ENCODE results near the gene SCMH1. TPM values are rescaled to one million over a fixed set of nuclear protein-coding genes. Genes with fewer than 3 reads are reported as not detected.

SCMH1 gene
- total RNA-seq, 1 experiment from 2014 or later, result 25.9 TPM

GRCh38 chr1:40989066-40989465 lies 253.0 kb downstream of the SCMH1 start:
- BruUV-seq (replicated peaks), result no TSS peak
- Mint-ChIP-seq H3K9me3 (ENCODE audit: low read depth, unreplicated experiment) (no peaks in the 10 kb centered on the region), H3K4me3 (ENCODE audit: low read depth, unreplicated experiment) (no peak overlapping the region), H3K36me3 (ENCODE audit: insufficient read depth, unreplicated experiment) (peaks cover 68% of the 10 kb centered on the region), H3K4me1 (ENCODE audit: low read depth, unreplicated experiment) (peaks cover 10% of the 10 kb centered on the region), H3K27me3 (ENCODE audit: unreplicated experiment) (no peaks in the 10 kb centered on the region), H3K27ac (ENCODE audit: unreplicated experiment) (no peak overlapping the region)
- intact Hi-C loops (cut with micrococcal nuclease; ENCODE audit: unreplicated experiment), result loop anchor here (10.0 kb wide), 1 partner anchor 454 kb away; the partner anchor contains the start of gene ZNF684
- DNase-seq, result no peak
- CTCF ChIA-PET, result interaction anchor here (1.1 kb wide), 1 partner anchor 9 kb away, joined by 3 read pairs; no protein-coding TSS in a partner anchor
- TF ChIP-seq, protein P1, sequence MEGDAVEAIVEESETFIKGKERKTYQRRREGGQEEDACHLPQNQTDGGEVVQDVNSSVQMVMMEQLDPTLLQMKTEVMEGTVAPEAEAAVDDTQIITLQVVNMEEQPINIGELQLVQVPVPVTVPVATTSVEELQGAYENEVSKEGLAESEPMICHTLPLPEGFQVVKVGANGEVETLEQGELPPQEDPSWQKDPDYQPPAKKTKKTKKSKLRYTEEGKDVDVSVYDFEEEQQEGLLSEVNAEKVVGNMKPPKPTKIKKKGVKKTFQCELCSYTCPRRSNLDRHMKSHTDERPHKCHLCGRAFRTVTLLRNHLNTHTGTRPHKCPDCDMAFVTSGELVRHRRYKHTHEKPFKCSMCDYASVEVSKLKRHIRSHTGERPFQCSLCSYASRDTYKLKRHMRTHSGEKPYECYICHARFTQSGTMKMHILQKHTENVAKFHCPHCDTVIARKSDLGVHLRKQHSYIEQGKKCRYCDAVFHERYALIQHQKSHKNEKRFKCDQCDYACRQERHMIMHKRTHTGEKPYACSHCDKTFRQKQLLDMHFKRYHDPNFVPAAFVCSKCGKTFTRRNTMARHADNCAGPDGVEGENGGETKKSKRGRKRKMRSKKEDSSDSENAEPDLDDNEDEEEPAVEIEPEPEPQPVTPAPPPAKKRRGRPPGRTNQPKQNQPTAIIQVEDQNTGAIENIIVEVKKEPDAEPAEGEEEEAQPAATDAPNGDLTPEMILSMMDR (IDR thresholded peaks at IDR 0.05; ENCODE audit: unreplicated experiment), result no peak

- no TSS peak for BruUV-seq (replicated peaks)
- DNase-seq, result no peak
- Mint-ChIP-seq H3K9me3 (ENCODE audit: low read depth, unreplicated experiment) (no peaks in the 10 kb centered on the region), H3K4me1 (ENCODE audit: low read depth, unreplicated experiment) (peaks cover 10% of the 10 kb centered on the region), H3K4me3 (ENCODE audit: low read depth, unreplicated experiment) (no peak overlapping the region), H3K27ac (ENCODE audit: unreplicated experiment) (no peak overlapping the region), H3K27me3 (ENCODE audit: unreplicated experiment) (no peaks in the 10 kb centered on the region), H3K36me3 (ENCODE audit: insufficient read depth, unreplicated experiment) (peaks cover 69% of the 10 kb centered on the region)
- CTCF ChIA-PET, result interaction anchor here (1.1 kb wide), 1 partner anchor 8 kb away, joined by 3 read pairs; no protein-coding TSS in a partner anchor
- TF ChIP-seq, protein P1 (IDR thresholded peaks at IDR 0.05; ENCODE audit: unreplicated experiment), result no peak
- intact Hi-C loops (cut with micrococcal nuclease; ENCODE audit: unreplicated experiment), result loop anchor here (10.0 kb wide), 1 partner anchor 453 kb away; the partner anchor contains the start of gene ZNF684
These were observed 253.8 kb downstream of the SCMH1 start for GRCh38 chr1:40988280-40988679.

- CTCF ChIA-PET, result no interaction called here
- intact Hi-C loops (cut with micrococcal nuclease; ENCODE audit: unreplicated experiment), result loop anchor here (10.0 kb wide), 1 partner anchor 453 kb away; the partner anchor contains the start of gene ZNF684
- Mint-ChIP-seq H3K27ac (ENCODE audit: unreplicated experiment) (no peak overlapping the region), H3K4me1 (ENCODE audit: low read depth, unreplicated experiment) (peaks cover 10% of the 10 kb centered on the region), H3K36me3 (ENCODE audit: insufficient read depth, unreplicated experiment) (peaks cover 68% of the 10 kb centered on the region), H3K27me3 (ENCODE audit: unreplicated experiment) (no peaks in the 10 kb centered on the region), H3K9me3 (ENCODE audit: low read depth, unreplicated experiment) (no peaks in the 10 kb centered on the region), H3K4me3 (ENCODE audit: low read depth, unreplicated experiment) (no peak overlapping the region)
- BruUV-seq (replicated peaks), result no TSS peak
- DNase-seq, result no peak
- TF ChIP-seq, protein P1 (IDR thresholded peaks at IDR 0.05; ENCODE audit: unreplicated experiment), result no peak
These were observed 254.4 kb downstream of the SCMH1 start for GRCh38 chr1:40987439-40988276.

GRCh38 chr1:40986956-40987355 lies 255.2 kb downstream of the SCMH1 start:
- TF ChIP-seq, protein P1 (IDR thresholded peaks at IDR 0.05; ENCODE audit: unreplicated experiment), result no peak
- H3K4me1 Mint-ChIP-seq (ENCODE audit: low read depth, unreplicated experiment), result peaks cover 15% of the 10 kb centered on the region
- DNase-seq, result no peak
- CTCF ChIA-PET, result no interaction called here
- H3K27me3 Mint-ChIP-seq (ENCODE audit: unreplicated experiment), result no peaks in the 10 kb centered on the region
- peaks cover 61% of the 10 kb centered on the region for H3K36me3 Mint-ChIP-seq (ENCODE audit: insufficient read depth, unreplicated experiment)
- no peak overlapping the region for H3K4me3 Mint-ChIP-seq (ENCODE audit: low read depth, unreplicated experiment)
- intact Hi-C loops (cut with micrococcal nuclease; ENCODE audit: unreplicated experiment), result loop anchor here (10.0 kb wide), 1 partner anchor 452 kb away; the partner anchor contains the start of gene ZNF684
- no peak overlapping the region for H3K27ac Mint-ChIP-seq (ENCODE audit: unreplicated experiment)
- no peaks in the 10 kb centered on the region for H3K9me3 Mint-ChIP-seq (ENCODE audit: low read depth, unreplicated experiment)
- no TSS peak for BruUV-seq (replicated peaks)
